NB4 (cell line): ENCODE data around the gene UGT8.

Experiments
- MAX ChIP-seq: IDR thresholded peaks from 2 replicates; pipeline ENCODE4 v1.6.1; 2011; ENCODE audit warnings: low read depth, low read length
- MYC ChIP-seq: IDR thresholded peaks from 2 replicates; pipeline ENCODE4 v1.6.1; 2011; ENCODE audit warnings: low read depth, low read length
- POLR2A ChIP-seq: IDR thresholded peaks from 2 replicates; pipeline ENCODE4 v1.6.1; 2011; ENCODE audit warnings: mild to moderate bottlenecking; ENCODE audit not compliant: insufficient read length; ENCODE audit errors: extremely low read depth
- TF ChIP-seq, protein P1 (sequence below): IDR thresholded peaks from one replicate; pipeline ENCODE4 v1.5.1; 2012; ENCODE audit warnings: low read depth, low read length

GRCh38 chr4:114636192-114636935, 37.8 kb downstream of the UGT8 start:
- TF ChIP-seq POLR2A (no peak), MAX (no peak), MYC (no peak)
- TF ChIP-seq, protein P1, sequence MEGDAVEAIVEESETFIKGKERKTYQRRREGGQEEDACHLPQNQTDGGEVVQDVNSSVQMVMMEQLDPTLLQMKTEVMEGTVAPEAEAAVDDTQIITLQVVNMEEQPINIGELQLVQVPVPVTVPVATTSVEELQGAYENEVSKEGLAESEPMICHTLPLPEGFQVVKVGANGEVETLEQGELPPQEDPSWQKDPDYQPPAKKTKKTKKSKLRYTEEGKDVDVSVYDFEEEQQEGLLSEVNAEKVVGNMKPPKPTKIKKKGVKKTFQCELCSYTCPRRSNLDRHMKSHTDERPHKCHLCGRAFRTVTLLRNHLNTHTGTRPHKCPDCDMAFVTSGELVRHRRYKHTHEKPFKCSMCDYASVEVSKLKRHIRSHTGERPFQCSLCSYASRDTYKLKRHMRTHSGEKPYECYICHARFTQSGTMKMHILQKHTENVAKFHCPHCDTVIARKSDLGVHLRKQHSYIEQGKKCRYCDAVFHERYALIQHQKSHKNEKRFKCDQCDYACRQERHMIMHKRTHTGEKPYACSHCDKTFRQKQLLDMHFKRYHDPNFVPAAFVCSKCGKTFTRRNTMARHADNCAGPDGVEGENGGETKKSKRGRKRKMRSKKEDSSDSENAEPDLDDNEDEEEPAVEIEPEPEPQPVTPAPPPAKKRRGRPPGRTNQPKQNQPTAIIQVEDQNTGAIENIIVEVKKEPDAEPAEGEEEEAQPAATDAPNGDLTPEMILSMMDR: no peak
